Loucy (cell line): ENCODE data around the gene ARHGAP19.

ENCODE experiments used
- H2AFZ ChIP-seq: fragments of 200-600 bp; sonication (generic); 2 replicates; pipeline ENCODE4 v1.6.0; 2016; ENCODE audit warnings: antibody characterized with exemption, mild to moderate bottlenecking, low read length, moderate library complexity
- H3F3A ChIP-seq: fragments of 200-600 bp; 2 replicates; pipeline ENCODE4 v1.6.0; 2016; ENCODE audit warnings: antibody characterized with exemption, low read depth, mild to moderate bottlenecking
- H3K27me3 ChIP-seq: fragments of 200-600 bp; sonication (generic); 2 replicates; pipeline ENCODE4 v1.6.1; 2014; ENCODE audit warnings: low read length, mild to moderate bottlenecking; ENCODE audit not compliant: insufficient read depth, poor library complexity, severe bottlenecking
- H3K36me3 ChIP-seq: fragments of 200-600 bp; sonication (generic); 2 replicates; pipeline ENCODE4 v1.6.1; 2016; ENCODE audit warnings: low read length; ENCODE audit not compliant: insufficient read depth
- H3K4me1 ChIP-seq: fragments of 200-600 bp; sonication (generic); 2 replicates; pipeline ENCODE4 v1.5.1; 2014; ENCODE audit warnings: low read length, mild to moderate bottlenecking; ENCODE audit not compliant: insufficient read depth, poor library complexity, severe bottlenecking
- H3K4me2 ChIP-seq: fragments of 200-600 bp; sonication (generic); 2 replicates; pipeline ENCODE4 v1.6.0; 2014; ENCODE audit warnings: antibody characterized with exemption, low read length, low read depth, mild to moderate bottlenecking; ENCODE audit not compliant: poor library complexity, severe bottlenecking
- H3K4me3 ChIP-seq: fragments of 200-600 bp; sonication (generic); 2 replicates; pipeline ENCODE4 v1.5.1; 2014; ENCODE audit warnings: low read length, mild to moderate bottlenecking, mixed read lengths; ENCODE audit not compliant: poor library complexity, severe bottlenecking
- H3K79me2 ChIP-seq: fragments of 200-600 bp; sonication (generic); 2 replicates; pipeline ENCODE4 v1.6.1; 2014; ENCODE audit warnings: low read length; ENCODE audit not compliant: insufficient read depth
- H3K9ac ChIP-seq: fragments of 200-600 bp; sonication (generic); 2 replicates; pipeline ENCODE4 v1.6.0; 2014; ENCODE audit warnings: mild to moderate bottlenecking, low read depth, low read length, moderate library complexity; ENCODE audit not compliant: poor library complexity, severe bottlenecking
- H3K9me2 ChIP-seq: fragments of 200-600 bp; sonication (generic); replicated peaks from 2 replicates; pipeline ENCODE4 v1.6.1; 2016; ENCODE audit warnings: low read depth, low read length, mixed read lengths
- H3K9me3 ChIP-seq: fragments of 200-600 bp; sonication (generic); 2 replicates; pipeline ENCODE4 v1.6.1; 2014; ENCODE audit warnings: mild to moderate bottlenecking, antibody characterized with exemption, low read length, low read depth; ENCODE audit not compliant: insufficient read depth
- H4K20me1 ChIP-seq: fragments of 200-600 bp; sonication (generic); 2 replicates; pipeline ENCODE4 v1.6.0; 2014; ENCODE audit warnings: antibody characterized with exemption, low read length, mild to moderate bottlenecking; ENCODE audit not compliant: insufficient read depth, poor library complexity, severe bottlenecking
- CTCF ChIP-seq: fragments of 200-600 bp; sonication (generic); conservative IDR thresholded peaks from 2 replicates; pipeline ENCODE4 v1.5.1; 2014; ENCODE audit warnings: mild to moderate bottlenecking, antibody characterized with exemption, low read length
- EZH2phosphoT487 ChIP-seq: fragments of 200-600 bp; IDR thresholded peaks from 2 replicates; pipeline ENCODE4 v1.6.1; 2018; ENCODE audit warnings: antibody characterized with exemption, mild to moderate bottlenecking, moderate library complexity, borderline replicate concordance

Gene ARHGAP19

GRCh38 chr10:97228775-97229157 is 63.7 kb downstream of the ARHGAP19 start:
- H3K9me2 ChIP-seq = no peaks in the 10 kb centered on the region
- no peak overlapping the region for H2AFZ ChIP-seq
- TF ChIP-seq EZH2phosphoT487 (no peak), CTCF (no peak)

DNA sequence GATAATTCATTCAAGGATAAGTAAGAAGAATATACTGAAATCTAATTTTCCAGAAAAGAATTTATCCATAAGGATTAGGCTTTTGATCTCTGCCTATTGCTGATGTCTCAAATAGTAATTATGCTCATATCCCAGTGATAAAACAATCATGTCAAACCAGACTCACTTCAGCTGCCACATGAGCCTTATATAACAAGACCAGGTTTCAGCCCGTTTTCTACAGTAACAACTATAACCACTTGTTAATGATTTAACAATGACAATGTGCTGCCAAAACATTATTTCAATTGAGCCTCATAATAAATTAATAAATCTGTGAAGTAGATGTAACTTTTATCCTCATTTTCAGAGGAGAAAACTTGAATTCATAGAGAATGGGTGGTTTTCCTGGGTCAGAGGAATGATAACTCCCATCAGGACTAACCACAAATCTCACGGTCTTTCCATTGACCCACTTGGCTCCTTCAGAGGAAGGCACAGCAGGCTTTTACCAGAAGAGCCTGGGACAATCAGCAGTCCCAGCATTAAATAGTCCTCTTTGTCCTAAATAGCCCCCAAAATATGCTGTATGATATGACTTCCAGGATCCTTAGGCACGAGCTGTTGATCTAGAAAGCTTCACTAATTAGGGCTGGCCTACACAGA is 64.2 kb downstream of the ARHGAP19 start:
- Histone ChIP-seq H3K79me2 (no peaks in the 10 kb centered on the region), H3K9me2 (no peaks in the 10 kb centered on the region), H3K9ac (no peak overlapping the region), H3K4me3 (no peak overlapping the region), H3K4me2 (no peak overlapping the region), H3K4me1 (peaks cover 8% of the 10 kb centered on the region), H4K20me1 (no peaks in the 10 kb centered on the region), H3F3A (no peaks in the 10 kb centered on the region), H2AFZ (no peak overlapping the region), H3K27me3 (no peaks in the 10 kb centered on the region), H3K9me3 (no peaks in the 10 kb centered on the region), H3K36me3 (peaks cover 74% of the 10 kb centered on the region; the same call in 1 of the 2 replicates)
- TF ChIP-seq EZH2phosphoT487 = no peak
- no peak for TF ChIP-seq CTCF

More at GRCh38 chr10:97228775-97229157, 63.7 kb downstream of the ARHGAP19 start:
- no peaks in the 10 kb centered on the region for H3K79me2 ChIP-seq
- H3K4me1 ChIP-seq = peaks cover 8% of the 10 kb centered on the region
- H3K4me3 ChIP-seq = no peak overlapping the region
- peaks cover 72% of the 10 kb centered on the region; the same call in 1 of the 2 replicates for H3K36me3 ChIP-seq
- H3F3A ChIP-seq = no peaks in the 10 kb centered on the region
- no peak overlapping the region for H3K4me2 ChIP-seq
- no peaks in the 10 kb centered on the region for H4K20me1 ChIP-seq
- no peak overlapping the region for H3K9ac ChIP-seq
- H3K9me3 ChIP-seq = no peaks in the 10 kb centered on the region
- no peaks in the 10 kb centered on the region for H3K27me3 ChIP-seq

DNA sequence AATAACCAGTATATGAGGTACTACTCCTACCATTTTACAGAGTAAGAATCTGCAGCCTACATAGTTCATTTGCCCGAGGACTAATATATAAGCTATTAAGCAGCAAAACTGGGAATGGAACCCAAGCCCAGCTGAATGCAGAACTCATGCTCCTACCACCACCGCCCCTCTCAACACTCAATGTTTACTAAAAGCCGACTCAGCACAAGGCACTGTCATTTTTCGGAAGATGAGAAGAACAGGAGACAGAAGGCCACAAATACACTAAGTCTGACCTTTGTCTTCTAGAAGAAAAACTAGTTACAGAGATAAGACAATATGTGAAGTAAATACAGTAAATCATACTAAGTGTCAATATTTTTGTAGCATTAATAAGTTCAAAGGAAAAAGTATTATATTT is 66.0 kb downstream of the ARHGAP19 start:
- H3K36me3 ChIP-seq = peaks cover 72% of the 10 kb centered on the region; the same call in 1 of the 2 replicates
- no peaks in the 10 kb centered on the region for H3K27me3 ChIP-seq
- H3K4me2 ChIP-seq = no peak overlapping the region
- peaks cover 10% of the 10 kb centered on the region for H3K4me1 ChIP-seq
- no peaks in the 10 kb centered on the region for H3F3A ChIP-seq
- no peaks in the 10 kb centered on the region for H4K20me1 ChIP-seq
- no peak overlapping the region for H3K9ac ChIP-seq
- H2AFZ ChIP-seq = no peak overlapping the region
- no peak overlapping the region for H3K4me3 ChIP-seq
- no peak for TF ChIP-seq EZH2phosphoT487
- TF ChIP-seq CTCF = no peak
- H3K9me3 ChIP-seq = no peaks in the 10 kb centered on the region
- H3K9me2 ChIP-seq = no peaks in the 10 kb centered on the region
- H3K79me2 ChIP-seq = no peaks in the 10 kb centered on the region
